GM18951 (cell line): Measurements from ENCODE around the gene OR5AP2.
"Not testable (repeated sequence)": the region's sequence is repeated elsewhere in the genome, so short reads cannot be mapped to it uniquely, and the experiment has no call there.

Experiments used
- POLR2A ChIP-seq: IDR thresholded peaks from 4 replicates; pipeline ENCODE4 v1.6.1; 2011; ENCODE audit warnings: mild to moderate bottlenecking; ENCODE audit not compliant: insufficient read length, insufficient read depth; ENCODE audit errors: extremely low read depth
- in situ Hi-C: fragments of 300-500 bp; cut with MboI; formaldehyde crosslinking; loops from one replicate; pipeline ENCODE4 v1.12.0; 2022; ENCODE audit warnings: low sequenced_read_pairs, mixed read lengths, inconsistent platforms; ENCODE audit not compliant: unreplicated experiment

OR5AP2 gene

DNA sequence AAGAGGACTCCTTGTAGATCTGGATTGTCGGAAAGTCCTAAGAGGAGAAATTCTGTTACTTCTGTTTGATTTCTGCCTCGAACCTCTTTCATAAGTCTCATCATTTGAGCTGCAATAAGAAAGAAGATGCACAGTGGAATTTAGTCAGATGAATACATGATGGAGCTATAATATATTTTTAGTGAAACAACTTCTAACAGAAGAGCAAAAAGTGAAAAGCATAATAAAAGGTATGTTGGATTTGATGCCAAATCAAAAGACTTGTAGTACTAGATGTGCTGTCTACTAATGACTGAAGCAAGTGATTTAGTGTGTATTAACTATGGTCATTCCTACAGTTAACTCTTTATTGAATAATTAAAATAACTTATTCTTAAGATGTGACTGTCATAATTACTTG is at the start of gene OR5AP2:
OR5AP2 (minus strand) TSS at position 101 of the 400 bp plus-strand sequence; CDS start at position 101, 0 bp downstream.
- TF ChIP-seq POLR2A, result no peak
- in situ Hi-C loops, result no loop called here

DNA sequence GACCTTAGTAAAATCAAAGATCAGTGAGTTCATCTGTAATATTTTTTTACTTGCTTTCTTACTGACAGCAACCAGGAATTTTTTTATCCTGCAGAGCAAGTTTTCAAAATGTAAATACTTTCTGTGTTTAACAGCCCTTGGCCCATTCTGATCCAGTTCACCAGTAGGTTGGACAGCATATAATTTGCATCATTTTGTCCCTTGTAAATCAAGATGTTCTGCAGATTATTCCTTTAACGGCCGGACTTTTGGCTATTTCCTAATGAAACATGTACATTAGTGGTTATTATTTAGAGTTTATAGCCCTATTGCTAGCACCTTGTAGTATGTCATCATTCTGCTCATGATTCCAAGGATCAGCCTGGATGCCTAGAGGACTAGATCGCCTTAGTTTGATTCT is 48.9 kb upstream of the OR5AP2 start:
- in situ Hi-C loops, result not testable (repeated sequence)

DNA sequence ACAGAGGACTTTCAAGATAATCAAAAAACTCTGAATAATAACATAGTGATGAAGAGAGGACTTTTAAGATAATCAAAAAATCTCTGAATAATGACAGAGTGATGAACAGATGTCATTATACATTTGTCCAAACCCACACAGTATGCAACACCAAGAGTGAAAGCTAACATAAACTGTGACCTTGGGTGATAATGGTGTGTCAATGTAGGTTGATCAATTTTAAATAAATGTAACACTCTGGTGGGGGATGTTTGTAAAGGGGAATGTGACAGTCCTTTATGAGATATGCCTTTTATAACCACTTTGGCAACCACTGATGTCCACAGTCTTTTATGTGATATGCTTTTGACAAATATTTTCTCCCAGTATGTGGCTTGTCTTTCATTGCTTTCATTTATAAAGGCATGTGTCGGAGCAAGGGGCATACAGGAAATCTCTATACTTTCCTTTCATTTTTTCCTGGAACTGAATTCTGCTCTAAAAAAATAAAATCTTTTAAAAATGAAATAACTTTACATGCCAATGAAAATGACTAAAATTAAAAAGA is 46.4 kb upstream of the OR5AP2 start:
- TF ChIP-seq POLR2A, result no peak
- in situ Hi-C loops, result no loop called here

DNA sequence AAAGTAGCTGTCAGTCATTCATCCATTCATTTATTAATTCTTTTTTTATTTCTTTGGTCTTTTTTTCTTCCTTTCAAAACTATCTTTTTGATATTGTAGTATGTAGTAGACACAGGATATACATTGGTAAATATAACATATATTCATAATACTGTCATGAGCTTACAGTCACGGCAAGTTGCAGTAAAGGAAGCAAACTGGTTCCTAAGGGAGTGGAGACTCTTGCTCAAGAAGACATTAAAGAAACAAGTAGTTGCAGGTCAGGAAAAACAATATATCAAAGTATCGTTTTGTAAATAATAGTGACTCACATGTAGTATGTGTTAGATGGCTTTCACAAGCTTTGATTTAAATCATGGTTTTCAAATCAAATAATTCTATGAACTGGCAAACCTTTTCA is 28.7 kb upstream of the OR5AP2 start:
- in situ Hi-C loops, result no loop called here
- TF ChIP-seq POLR2A, result no peak

DNA sequence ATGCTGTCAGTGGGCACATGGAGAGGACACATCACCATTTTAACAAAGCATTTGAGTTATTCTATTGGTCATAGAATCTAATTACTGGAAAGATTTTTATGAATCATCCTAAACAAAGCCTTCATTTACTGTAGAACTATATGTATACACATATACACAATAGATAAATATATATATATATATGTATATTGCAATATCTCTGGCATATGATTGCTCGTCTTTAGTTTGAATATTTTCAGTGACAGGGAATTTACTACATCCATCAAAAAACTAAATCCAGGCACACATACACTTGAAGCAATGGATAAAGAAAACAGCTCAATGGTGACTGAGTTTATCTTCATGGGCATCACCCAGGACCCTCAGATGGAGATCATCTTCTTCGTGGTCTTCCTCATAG is 21.1 kb upstream of the OR5AP2 start, which contains the start of gene OR5AR1:
OR5AR1 (plus strand) TSS at position 301 of the 400 bp plus-strand sequence; CDS start at position 301, 0 bp downstream.
- in situ Hi-C loops, result no loop called here
- TF ChIP-seq POLR2A, result no peak

DNA sequence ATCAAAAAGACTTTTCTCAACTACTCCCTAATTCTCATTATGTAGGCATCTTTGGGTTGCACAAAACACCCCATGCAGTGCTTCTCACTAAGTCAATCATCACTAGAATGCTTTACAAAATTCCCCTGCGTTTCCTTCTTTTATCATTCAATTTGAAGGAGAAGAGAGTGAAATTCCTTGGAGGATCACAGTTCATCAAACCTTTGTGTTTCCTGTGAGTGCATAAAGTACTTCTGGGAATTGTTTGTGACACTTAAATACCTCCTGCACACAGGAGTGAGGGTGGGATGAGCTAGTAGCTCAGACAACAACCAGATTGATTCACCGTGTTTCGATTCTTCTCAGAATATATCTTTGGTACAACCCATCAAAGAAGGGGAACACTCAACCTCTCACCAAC is 17.5 kb upstream of the OR5AP2 start:
- TF ChIP-seq POLR2A, result no peak
- in situ Hi-C loops, result no loop called here

DNA sequence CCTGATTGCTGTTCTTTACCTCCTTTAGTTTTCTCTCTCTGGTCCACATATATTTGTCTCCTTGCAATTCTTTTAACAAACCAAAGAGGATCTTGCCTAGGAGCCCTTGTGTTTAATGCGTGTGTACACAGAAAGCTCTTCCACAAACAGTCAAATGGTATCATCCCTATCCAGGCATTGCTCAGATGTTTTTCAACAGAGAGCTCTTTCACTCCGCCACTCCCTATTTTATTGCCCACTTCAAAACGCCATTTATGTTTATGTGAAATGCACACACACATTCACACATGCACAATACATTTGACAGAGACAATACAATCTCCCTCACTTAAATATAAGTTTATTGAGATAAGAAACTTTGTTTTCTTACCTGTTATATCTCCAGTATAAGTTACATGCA is 4.7 kb downstream of the OR5AP2 start:
- TF ChIP-seq POLR2A, result no peak
- in situ Hi-C loops, result no loop called here

DNA sequence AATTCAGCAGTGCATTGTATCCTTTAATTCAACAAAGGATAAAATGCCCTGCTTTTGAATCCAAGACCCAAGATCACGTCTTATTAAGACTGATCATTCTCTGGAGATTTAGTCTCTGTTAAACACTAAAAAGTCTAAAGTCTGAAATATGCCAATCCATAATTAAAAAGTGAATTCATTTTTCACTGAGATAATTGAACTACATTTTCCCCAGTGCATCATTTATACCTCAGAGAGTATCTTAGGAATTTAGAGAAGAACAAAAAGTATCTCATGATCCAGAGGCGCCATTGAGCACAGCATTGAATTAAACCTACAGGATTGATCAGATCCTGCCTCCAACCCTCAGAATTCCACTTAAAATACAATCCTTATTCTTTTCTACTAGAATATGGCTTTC is 5.4 kb downstream of the OR5AP2 start:
- in situ Hi-C loops, result no loop called here
- TF ChIP-seq POLR2A, result no peak

DNA sequence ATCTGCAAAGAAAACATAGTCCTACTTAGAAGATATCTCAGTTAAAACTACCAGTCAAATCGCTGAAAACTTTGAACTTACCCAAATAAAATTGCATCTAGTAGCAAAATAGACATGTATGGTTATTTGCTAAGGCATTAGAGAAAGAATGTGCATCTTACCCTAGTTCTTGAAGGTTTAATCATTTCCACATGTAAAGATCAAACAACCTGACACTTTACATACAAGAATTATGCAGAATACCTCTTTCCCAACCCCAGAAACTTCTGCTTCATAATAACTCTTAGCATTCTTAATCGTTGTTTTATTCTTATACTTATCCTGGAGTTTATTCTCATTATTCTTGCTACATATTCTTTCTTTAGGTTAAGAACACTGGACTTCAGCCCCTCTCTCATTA is 9.9 kb downstream of the OR5AP2 start:
- in situ Hi-C loops, result no loop called here
- no peak for TF ChIP-seq POLR2A

DNA sequence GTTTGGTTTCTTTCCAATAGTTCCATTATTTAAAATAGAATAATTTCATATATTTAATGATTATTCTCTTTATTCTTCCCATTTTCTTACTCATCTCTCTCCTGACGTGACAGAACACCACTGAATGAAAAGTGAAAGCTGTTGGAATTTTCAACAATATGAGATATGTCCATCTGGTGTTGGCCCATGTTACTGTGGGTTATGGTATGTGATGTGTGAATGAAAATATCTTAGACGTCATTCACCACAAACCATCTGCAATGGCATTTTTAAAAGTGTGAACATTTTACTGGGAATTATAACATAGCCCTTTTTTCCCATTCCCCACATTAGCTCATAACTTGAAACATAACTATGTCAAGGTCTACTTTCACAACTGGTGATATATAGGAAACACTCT is 16.3 kb downstream of the OR5AP2 start:
- in situ Hi-C loops, result no loop called here
- no peak for TF ChIP-seq POLR2A

DNA sequence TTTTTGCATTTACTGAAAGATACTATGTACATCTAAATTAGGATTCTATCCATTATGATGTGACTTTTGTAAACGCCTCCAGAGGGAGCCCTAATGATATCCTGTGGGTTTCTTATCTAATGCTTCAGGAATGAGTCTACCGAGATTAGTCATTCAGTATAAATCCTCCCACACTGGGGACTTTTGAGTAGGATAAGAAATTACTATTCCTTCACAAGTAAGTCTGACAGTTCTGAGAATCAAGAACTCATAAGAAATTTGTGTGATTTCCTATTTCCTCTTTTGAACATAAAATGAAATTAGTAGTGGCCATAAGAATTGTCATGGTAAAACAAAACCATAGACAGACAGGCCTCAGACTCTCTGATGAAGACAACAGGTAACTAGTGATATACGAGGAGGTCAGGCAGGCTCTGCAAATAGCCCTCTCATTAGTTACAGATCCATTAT is 17.6 kb downstream of the OR5AP2 start:
- in situ Hi-C loops, result no loop called here
- TF ChIP-seq POLR2A, result no peak

DNA sequence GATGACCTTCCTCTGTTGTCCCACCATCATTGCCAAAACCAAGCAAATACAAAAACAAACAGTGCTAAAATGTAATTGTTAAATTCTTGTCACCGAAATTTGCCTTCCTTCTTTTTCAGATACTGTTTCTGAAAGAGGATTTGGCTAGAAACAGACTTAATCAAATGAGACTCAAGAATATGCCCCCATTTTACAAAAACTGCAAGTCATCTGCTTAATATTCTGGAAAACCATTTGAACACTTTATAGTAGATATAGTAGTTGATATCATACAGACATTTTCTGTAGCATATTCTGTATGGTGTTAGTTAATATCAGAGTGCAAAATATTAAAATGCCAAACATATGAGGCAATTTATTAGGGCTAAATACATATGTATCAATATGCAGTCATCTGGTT is 31.1 kb downstream of the OR5AP2 start:
- no peak for TF ChIP-seq POLR2A
- in situ Hi-C loops, result no loop called here

DNA sequence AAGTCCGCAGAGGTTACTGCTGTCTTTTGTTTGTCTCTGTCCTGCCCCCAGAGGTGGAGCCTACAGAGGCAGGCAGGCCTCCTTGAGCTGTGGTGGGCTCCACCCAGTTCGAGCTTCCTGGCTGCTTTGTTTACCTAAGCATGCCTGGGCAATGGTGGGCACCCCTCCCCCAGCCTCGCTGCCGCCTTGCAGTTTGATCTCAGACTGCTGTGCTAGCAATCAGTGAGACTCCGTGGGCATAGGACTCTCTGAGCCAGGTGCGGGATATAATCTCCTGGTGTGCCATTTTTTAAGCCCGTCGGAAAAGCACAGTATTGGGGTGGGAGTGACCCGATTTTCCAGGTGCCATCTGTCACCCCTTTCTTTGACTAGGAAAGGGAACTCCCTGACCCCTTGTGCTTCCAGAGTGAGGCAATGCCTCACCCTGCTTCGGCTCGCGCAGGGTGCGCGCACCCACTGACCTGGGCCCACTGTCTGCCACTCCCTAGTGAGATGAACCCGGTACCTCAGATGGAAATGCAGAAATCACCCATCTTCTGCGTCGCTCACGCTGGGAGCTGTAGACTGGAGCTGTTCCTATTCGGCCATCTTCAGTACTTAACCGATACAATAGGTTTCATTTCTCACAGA is 50.0 kb downstream of the OR5AP2 start:
- in situ Hi-C loops, result not testable (repeated sequence)
